ENCODE results near the gene WNT5B.

The WNT5B gene

GRCh38 chr12:1666685-1667162, 37.7 kb downstream of the WNT5B start:
- in situ Hi-C loops (cut with MboI; ENCODE audit: low pct_unique_long_range_greater_than_20kb, low sequenced_read_pairs, unreplicated experiment): no loop called here
- no peak for TF ChIP-seq CTCF (IDR thresholded peaks at IDR 0.05; ENCODE audit: extremely low read depth, insufficient read depth, missing control alignments)
- no peak for DNase-seq (ENCODE audit: low spot score)

- in situ Hi-C loops (cut with MboI; ENCODE audit: low pct_unique_long_range_greater_than_20kb, low sequenced_read_pairs, unreplicated experiment): no loop called here
- no peak for DNase-seq (ENCODE audit: low spot score)
- no peak for TF ChIP-seq CTCF (IDR thresholded peaks at IDR 0.05; ENCODE audit: extremely low read depth, insufficient read depth, missing control alignments)
These were observed 40.0 kb downstream of the WNT5B start for GRCh38 chr12:1668833-1669543.

- no peak for TF ChIP-seq CTCF (IDR thresholded peaks at IDR 0.05; ENCODE audit: extremely low read depth, insufficient read depth, missing control alignments)
- in situ Hi-C loops (cut with MboI; ENCODE audit: low pct_unique_long_range_greater_than_20kb, low sequenced_read_pairs, unreplicated experiment): no loop called here
- DNase-seq (ENCODE audit: low spot score): no peak
These were observed 41.6 kb downstream of the WNT5B start for GRCh38 chr12:1670358-1671268.

GRCh38 chr12:1676043-1676442, 47.0 kb downstream of the WNT5B start:
- DNase-seq (ENCODE audit: low spot score): no peak
- in situ Hi-C loops (cut with MboI; ENCODE audit: low pct_unique_long_range_greater_than_20kb, low sequenced_read_pairs, unreplicated experiment): no loop called here
- TF ChIP-seq CTCF (IDR thresholded peaks at IDR 0.05; ENCODE audit: extremely low read depth, insufficient read depth, missing control alignments): no peak

GRCh38 chr12:1680804-1681492, 51.9 kb downstream of the WNT5B start:
- in situ Hi-C loops (cut with MboI; ENCODE audit: low pct_unique_long_range_greater_than_20kb, low sequenced_read_pairs, unreplicated experiment): no loop called here
- no peak for TF ChIP-seq CTCF (IDR thresholded peaks at IDR 0.05; ENCODE audit: extremely low read depth, insufficient read depth, missing control alignments)
- DNase-seq (ENCODE audit: low spot score): no peak

- TF ChIP-seq CTCF (IDR thresholded peaks at IDR 0.05; ENCODE audit: extremely low read depth, insufficient read depth, missing control alignments): no peak
- no peak for DNase-seq (ENCODE audit: low spot score)
- in situ Hi-C loops (cut with MboI; ENCODE audit: low pct_unique_long_range_greater_than_20kb, low sequenced_read_pairs, unreplicated experiment): no loop called here
These were observed 52.4 kb downstream of the WNT5B start for GRCh38 chr12:1681493-1681807.
